ENCODE measurements around the gene SLC25A11. TPM values are rescaled to one million over a fixed set of nuclear protein-coding genes. Genes with fewer than 3 reads are reported as not detected.
"Not testable (repeated sequence)": the region's sequence is repeated elsewhere in the genome, so short reads cannot be mapped to it uniquely, and the experiment has no call there.

SLC25A11 gene
- total and polyA plus RNA-seq, 2 donors (not counting 3 experiments of a cell fraction or from before 2014, with no cell fraction given) = 58.2 to 95.2 TPM

DNA sequence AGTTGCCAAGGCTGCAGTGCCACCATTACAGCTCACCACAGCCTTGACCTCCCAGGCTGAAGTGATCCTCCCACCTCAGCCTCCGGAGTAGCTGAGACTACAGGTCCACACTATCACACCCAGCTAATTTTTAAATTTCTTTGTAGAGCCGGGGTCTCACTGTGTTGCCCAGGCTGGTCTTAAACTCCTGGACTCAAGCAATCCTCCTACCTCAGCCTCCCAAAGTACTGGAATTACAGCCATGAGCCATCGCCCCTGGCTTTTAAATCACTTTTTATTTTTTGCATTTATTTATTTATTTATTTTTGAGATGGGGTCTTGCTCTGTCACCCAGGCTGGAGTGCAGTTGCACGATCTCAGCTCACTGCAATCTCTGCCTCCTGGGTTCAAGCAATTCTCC, 25.3 kb downstream of the SLC25A11 start:
- H3K4me2 ChIP-seq (ENCODE audit: insufficient read depth, low read length); H2AFZ ChIP-seq (ENCODE audit: low read depth, low read length); H3K36me3 ChIP-seq (ENCODE audit: control insufficient read depth in 2 of 2, extremely low read depth in 1 of 2, insufficient read depth in 2 of 2, low read length in 2 of 2); dilution Hi-C loops (cut with MboI; ENCODE audit: extremely low pct_ligation_motif_present, low sequenced_read_pairs); H4K20me1 ChIP-seq (replicated peaks; ENCODE audit: control insufficient read depth, extremely low read depth, insufficient read depth, low read length); BruUV-seq (replicated peaks); H3K4me1 ChIP-seq (ENCODE audit: control insufficient read depth, extremely low read depth, insufficient read depth, low read length); H3K79me2 ChIP-seq (ENCODE audit: control insufficient read depth, insufficient read depth, low read length); H3K4me3 ChIP-seq (replicated peaks in 1 of 3; ENCODE audit: insufficient read depth in 1 of 3, low read depth in 1 of 3, low read length in 3 of 3); H3K9ac ChIP-seq (replicated peaks; ENCODE audit: extremely low read depth, insufficient read depth, low read length); H3K27ac ChIP-seq (ENCODE audit: insufficient read depth, low read depth, low read length); intact Hi-C loops (cut with micrococcal nuclease); H3K9me1 ChIP-seq (replicated peaks; ENCODE audit: control insufficient read depth, extremely low read depth, insufficient read depth, low read length); H3K27me3 ChIP-seq (ENCODE audit: control insufficient read depth in 2 of 2, insufficient read depth in 2 of 2, low read length in 2 of 2); FAIRE-seq; H3K9me3 ChIP-seq (replicated peaks; ENCODE audit: control insufficient read depth, insufficient read depth, low read length); DNase-seq (ENCODE audit: low read depth, low spot score): not testable (repeated sequence)
- ChIA-PET POLR2A (interaction anchor here (0.7 kb wide), 1 partner anchor 1511 kb away, joined by 3 read pairs; no protein-coding TSS in a partner anchor), CTCF (interaction anchor here (0.7 to 2.6 kb wide), 3 partner anchors 11 to 73 kb away, joined by 3 to 11 read pairs (median 6); partner anchors contain the start of genes CAMTA2, CHRNE, RNF167 and SLC25A11)

DNA sequence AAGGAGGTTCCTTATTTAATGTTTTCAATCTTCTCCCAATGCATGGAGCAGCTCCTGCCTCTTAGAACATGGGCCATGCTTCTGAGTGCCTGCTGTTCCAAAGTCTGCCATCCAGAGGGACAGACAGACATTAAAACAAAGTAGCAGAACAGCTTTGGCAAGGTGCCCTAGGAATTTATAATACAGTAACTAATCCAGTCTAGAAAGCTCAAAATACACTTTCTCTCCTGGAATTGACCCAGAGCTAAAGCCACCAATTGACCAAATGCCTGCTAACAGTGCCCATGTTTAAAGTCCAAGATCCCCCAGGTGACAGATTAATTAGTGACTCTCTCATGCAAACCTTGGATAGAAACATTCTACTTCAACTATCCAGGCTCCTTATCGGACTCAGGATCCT, 25.9 kb downstream of the SLC25A11 start:
- no peaks in the 10 kb centered on the region for H3K36me3 ChIP-seq (ENCODE audit: control insufficient read depth in 2 of 2, extremely low read depth in 1 of 2, insufficient read depth in 2 of 2, low read length in 2 of 2)
- H4K20me1 ChIP-seq (replicated peaks; ENCODE audit: control insufficient read depth, extremely low read depth, insufficient read depth, low read length) = no peaks in the 10 kb centered on the region
- intact Hi-C loops (cut with micrococcal nuclease) (no loop called here), dilution Hi-C loops (cut with MboI; ENCODE audit: extremely low pct_ligation_motif_present, low sequenced_read_pairs) (no loop called here)
- ChIA-PET POLR2A (interaction anchor here (0.7 kb wide), 1 partner anchor 1511 kb away, joined by 3 read pairs; no protein-coding TSS in a partner anchor), CTCF (interaction anchor here (0.7 to 2.6 kb wide), 4 partner anchors 11 to 73 kb away, joined by 3 to 11 read pairs (median 5); partner anchors contain the start of genes CAMTA2, CHRNE, RNF167 and SLC25A11)
- no peak overlapping the region for H3K27ac ChIP-seq (ENCODE audit: insufficient read depth, low read depth, low read length)
- no peak overlapping the region for H3K4me2 ChIP-seq (ENCODE audit: insufficient read depth, low read length)
- H3K4me3 ChIP-seq (replicated peaks in 1 of 3; ENCODE audit: insufficient read depth in 1 of 3, low read depth in 1 of 3, low read length in 3 of 3) = no peak overlapping the region
- H3K4me1 ChIP-seq (ENCODE audit: control insufficient read depth, extremely low read depth, insufficient read depth, low read length) = no peaks in the 10 kb centered on the region
- TF ChIP-seq GATA2 (IDR thresholded peaks at IDR 0.05; ENCODE audit: insufficient read depth, insufficient read length, low read depth, low read length) (no peak), POLR2AphosphoS5 (IDR thresholded peaks at IDR 0.05; ENCODE audit: insufficient read depth, low read depth, low read length) (no peak), MYC (IDR thresholded peaks at IDR 0.05; ENCODE audit: low read depth, low read length) (no peak), POLR2A (IDR thresholded peaks at IDR 0.05; ENCODE audit: low read depth, low read length) (no peak), FOS (IDR thresholded peaks at IDR 0.05; ENCODE audit: borderline replicate concordance, insufficient read depth, low read length) (no peak), JUN (IDR thresholded peaks at IDR 0.05; ENCODE audit: borderline replicate concordance, insufficient read depth, insufficient read length, low read depth) (no peak), EZH2 (IDR thresholded peaks at IDR 0.05; ENCODE audit: borderline replicate concordance, low read depth, low read length, severe bottlenecking) (no peak)
- TF ChIP-seq, protein P1, sequence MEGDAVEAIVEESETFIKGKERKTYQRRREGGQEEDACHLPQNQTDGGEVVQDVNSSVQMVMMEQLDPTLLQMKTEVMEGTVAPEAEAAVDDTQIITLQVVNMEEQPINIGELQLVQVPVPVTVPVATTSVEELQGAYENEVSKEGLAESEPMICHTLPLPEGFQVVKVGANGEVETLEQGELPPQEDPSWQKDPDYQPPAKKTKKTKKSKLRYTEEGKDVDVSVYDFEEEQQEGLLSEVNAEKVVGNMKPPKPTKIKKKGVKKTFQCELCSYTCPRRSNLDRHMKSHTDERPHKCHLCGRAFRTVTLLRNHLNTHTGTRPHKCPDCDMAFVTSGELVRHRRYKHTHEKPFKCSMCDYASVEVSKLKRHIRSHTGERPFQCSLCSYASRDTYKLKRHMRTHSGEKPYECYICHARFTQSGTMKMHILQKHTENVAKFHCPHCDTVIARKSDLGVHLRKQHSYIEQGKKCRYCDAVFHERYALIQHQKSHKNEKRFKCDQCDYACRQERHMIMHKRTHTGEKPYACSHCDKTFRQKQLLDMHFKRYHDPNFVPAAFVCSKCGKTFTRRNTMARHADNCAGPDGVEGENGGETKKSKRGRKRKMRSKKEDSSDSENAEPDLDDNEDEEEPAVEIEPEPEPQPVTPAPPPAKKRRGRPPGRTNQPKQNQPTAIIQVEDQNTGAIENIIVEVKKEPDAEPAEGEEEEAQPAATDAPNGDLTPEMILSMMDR (IDR thresholded peaks at IDR 0.05; ENCODE audit: extremely low read depth in 1 of 2, insufficient read depth in 1 of 2, low read depth in 1 of 2, low read length in 2 of 2) = no peak
- no peak overlapping the region for H3K9ac ChIP-seq (replicated peaks; ENCODE audit: extremely low read depth, insufficient read depth, low read length)
- DNase-seq (ENCODE audit: low read depth, low spot score) (no peak), FAIRE-seq (no peak)
- no peaks in the 10 kb centered on the region for H3K27me3 ChIP-seq (ENCODE audit: control insufficient read depth in 2 of 2, insufficient read depth in 2 of 2, low read length in 2 of 2)
- no TSS peak for BruUV-seq (replicated peaks)
- no peaks in the 10 kb centered on the region for H3K9me1 ChIP-seq (replicated peaks; ENCODE audit: control insufficient read depth, extremely low read depth, insufficient read depth, low read length)
- H3K9me3 ChIP-seq (replicated peaks; ENCODE audit: control insufficient read depth, insufficient read depth, low read length) = no peaks in the 10 kb centered on the region
- no peak overlapping the region for H2AFZ ChIP-seq (ENCODE audit: low read depth, low read length)
- H3K79me2 ChIP-seq (ENCODE audit: control insufficient read depth, insufficient read depth, low read length) = no peaks in the 10 kb centered on the region
